ENCODE measurements around the gene JUN. TPM values are rescaled to one million over a fixed set of nuclear protein-coding genes. Genes with fewer than 3 reads are reported as not detected.

The JUN gene
- total and polyA plus RNA-seq, 2 donors: 114 to 615 TPM

DNA sequence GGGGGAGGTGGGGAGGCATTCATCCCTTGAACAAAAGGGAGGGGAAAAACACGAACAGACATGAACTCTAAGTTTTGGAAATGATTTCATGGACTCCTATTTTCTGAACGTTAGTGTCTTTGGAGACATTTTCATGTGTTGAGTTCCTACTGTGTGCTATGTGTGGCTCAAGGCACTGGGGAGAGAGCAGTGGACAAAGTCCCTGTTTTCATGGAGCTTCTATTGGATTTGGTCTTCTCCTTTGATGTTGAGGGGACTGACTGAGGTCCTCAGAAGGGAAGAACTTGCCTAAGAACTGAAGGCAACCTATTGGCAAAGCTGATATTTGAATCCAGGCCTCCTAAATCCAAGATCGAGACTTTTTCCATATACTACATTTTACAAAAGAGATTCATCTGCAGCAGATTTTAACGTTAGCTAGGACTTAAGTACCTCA is 30.4 kb downstream of the JUN start:
- no peaks in the 10 kb centered on the region for H3K4me1 ChIP-seq (ENCODE audit: insufficient read depth)
- no peak for DNase-seq (ENCODE audit: extremely low spot score)
- no peaks in the 10 kb centered on the region for H3K36me3 ChIP-seq (ENCODE audit: insufficient read depth)
- H3K27ac ChIP-seq (ENCODE audit: low read depth): no peak overlapping the region
- no peak overlapping the region for H3K4me3 ChIP-seq (ENCODE audit: low read depth, low read length)
- 70% methylated on average over 4 of the region's 4 CpGs for WGBS

DNA sequence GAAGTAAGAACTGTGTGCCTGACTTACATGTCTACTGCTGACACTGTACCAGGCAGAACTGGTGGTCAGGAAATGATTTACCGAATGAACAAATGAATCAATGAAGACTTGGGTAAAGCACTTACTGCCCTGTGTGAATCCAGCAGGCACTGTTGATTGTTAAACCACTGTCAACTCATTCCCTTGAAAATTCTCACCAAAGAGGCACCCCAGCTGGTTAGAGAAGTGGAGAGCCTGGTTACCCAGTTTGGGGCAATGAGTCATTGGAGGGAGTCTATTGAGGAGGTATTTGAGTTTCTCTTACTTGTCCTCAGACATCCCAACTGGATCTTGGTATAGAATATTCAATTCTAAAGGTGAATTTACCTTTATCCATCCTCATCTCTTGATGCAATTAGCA is 34.2 kb downstream of the JUN start:
- WGBS: 93% methylated on average over 1 of the region's 1 CpG

DNA sequence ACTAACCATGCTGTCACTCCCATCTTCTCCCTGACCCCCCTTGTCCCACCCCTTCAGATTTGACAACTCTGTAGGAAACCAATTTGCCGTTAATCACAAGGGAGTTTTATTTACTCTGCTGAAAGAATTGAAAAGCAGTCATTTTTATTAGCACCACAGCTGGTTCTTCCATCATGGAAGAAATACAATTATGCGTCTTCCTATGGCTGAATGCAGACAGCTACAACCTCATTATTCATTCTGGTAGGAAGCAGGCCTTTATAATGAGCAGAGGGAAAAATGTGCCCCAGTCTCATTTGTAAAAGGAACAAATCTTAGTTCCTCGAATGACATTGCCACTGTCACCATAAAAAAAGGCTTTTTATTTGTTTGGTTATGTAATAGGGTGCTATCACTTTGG is 35.2 kb downstream of the JUN start:
- H3K36me3 ChIP-seq (ENCODE audit: insufficient read depth): no peaks in the 10 kb centered on the region
- WGBS: 66% methylated on average over 3 of the region's 3 CpGs
- no peak for DNase-seq (ENCODE audit: extremely low spot score)

More for the DNA sequence above, 34.2 kb downstream of the JUN start:
- Histone ChIP-seq H3K4me3 (ENCODE audit: low read depth, low read length) (no peak overlapping the region), H3K27ac (ENCODE audit: low read depth) (no peak overlapping the region), H3K4me1 (ENCODE audit: insufficient read depth) (no peaks in the 10 kb centered on the region), H3K36me3 (ENCODE audit: insufficient read depth) (no peaks in the 10 kb centered on the region)
- no peak for DNase-seq (ENCODE audit: extremely low spot score)

DNA sequence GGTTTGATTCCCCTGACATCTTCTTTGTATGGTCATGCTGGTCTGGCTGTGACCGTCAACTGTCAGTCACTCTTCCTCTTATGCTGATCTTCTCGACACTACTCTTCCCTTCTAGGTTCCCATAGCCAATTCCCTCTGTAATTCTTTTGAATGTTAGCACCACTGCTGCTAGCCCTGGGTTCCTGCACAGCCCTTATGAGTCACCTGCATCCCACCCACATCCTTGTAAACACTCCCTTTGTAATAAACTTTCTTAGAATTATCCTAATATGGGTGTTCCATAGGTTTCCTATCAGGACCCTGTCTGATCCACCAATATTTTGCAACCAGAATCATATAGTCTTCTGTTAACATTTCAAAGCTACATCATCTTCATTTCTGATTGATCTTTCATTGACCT is 37.1 kb downstream of the JUN start:
- no peak overlapping the region for H3K4me3 ChIP-seq (ENCODE audit: low read depth, low read length)
- WGBS: 90% methylated on average over 2 of the region's 2 CpGs
- no peaks in the 10 kb centered on the region for H3K36me3 ChIP-seq (ENCODE audit: insufficient read depth)

More for the DNA sequence above, 35.2 kb downstream of the JUN start:
- Histone ChIP-seq H3K4me3 (ENCODE audit: low read depth, low read length) (no peak overlapping the region), H3K27ac (ENCODE audit: low read depth) (no peak overlapping the region), H3K4me1 (ENCODE audit: insufficient read depth) (no peaks in the 10 kb centered on the region)

DNA sequence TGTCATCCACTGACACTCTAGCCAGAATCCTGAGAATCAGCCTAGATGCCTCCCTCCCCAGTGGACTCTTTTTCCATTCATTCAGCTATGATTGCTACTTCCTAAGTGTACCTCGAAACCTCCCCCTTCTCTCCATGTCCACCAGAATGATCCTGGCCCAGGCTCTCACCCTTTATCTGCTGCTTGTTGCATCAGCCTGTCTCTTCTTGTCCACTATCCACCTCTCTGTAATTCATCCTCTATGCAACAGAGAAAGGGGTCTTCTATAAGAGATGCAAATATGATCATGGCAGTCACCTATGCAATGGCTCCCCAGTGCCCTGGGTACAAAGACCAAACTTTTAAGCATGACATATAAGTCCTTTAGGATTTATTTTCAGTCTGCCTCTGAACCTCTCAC is 37.7 kb downstream of the JUN start:
- 88% methylated on average over 1 of the region's 1 CpG for WGBS
- no peaks in the 10 kb centered on the region for H3K4me1 ChIP-seq (ENCODE audit: insufficient read depth)
- no peak overlapping the region for H3K4me3 ChIP-seq (ENCODE audit: low read depth, low read length)
- no peak for DNase-seq (ENCODE audit: extremely low spot score)
- H3K27ac ChIP-seq (ENCODE audit: low read depth): no peak overlapping the region
- no peaks in the 10 kb centered on the region for H3K36me3 ChIP-seq (ENCODE audit: insufficient read depth)

More for the DNA sequence above, 37.1 kb downstream of the JUN start:
- no peak for DNase-seq (ENCODE audit: extremely low spot score)
- Histone ChIP-seq H3K27ac (ENCODE audit: low read depth) (no peak overlapping the region), H3K4me1 (ENCODE audit: insufficient read depth) (no peaks in the 10 kb centered on the region)

DNA sequence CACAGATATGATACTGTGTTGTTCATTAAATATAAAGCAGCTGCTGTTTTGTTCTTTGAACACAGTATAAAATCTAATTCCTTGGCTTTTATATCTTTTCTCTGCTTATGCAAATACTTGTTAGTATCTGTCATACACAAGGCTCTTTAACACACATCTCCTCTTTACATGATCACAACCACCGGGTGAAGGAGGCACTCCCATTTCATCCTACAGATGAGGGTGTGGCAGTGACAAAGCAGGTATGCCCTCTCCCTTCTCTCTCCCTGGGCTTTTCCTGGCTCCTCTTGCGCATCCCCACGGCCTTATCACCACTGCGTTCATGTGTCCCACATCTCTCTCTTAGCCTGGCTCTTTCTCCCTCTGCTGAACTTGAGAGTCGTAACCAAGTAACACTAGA is 38.2 kb downstream of the JUN start:
- no peak for DNase-seq (ENCODE audit: extremely low spot score)
- no peaks in the 10 kb centered on the region for H3K36me3 ChIP-seq (ENCODE audit: insufficient read depth)
- WGBS: 61% methylated on average over 5 of the region's 5 CpGs
- no peak overlapping the region for H3K27ac ChIP-seq (ENCODE audit: low read depth)
- no peak overlapping the region for H3K4me3 ChIP-seq (ENCODE audit: low read depth, low read length)
- H3K4me1 ChIP-seq (ENCODE audit: insufficient read depth): no peaks in the 10 kb centered on the region

DNA sequence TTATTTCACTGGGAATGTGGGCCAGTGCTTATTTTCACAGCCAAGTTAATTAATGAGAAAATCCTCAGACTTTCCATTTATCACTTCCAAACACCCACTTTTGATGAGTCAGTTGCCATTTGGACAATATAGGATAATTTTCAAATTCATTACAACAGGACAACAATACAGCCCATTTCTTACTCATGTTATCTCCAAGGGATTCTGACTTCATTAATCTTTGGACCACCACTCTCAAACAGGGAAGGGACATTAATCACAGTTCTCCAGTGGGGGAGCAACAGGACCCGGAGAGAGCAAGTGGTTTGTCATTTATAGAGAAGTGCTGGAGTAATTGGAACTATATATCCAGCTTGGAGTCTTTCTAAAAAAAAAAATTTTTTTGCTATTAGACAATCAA is 38.7 kb downstream of the JUN start:
- no peaks in the 10 kb centered on the region for H3K4me1 ChIP-seq (ENCODE audit: insufficient read depth)
- no peak overlapping the region for H3K4me3 ChIP-seq (ENCODE audit: low read depth, low read length)
- WGBS: 56% methylated on average over 1 of the region's 1 CpG
- no peaks in the 10 kb centered on the region for H3K36me3 ChIP-seq (ENCODE audit: insufficient read depth)
- H3K27ac ChIP-seq (ENCODE audit: low read depth): no peak overlapping the region
- no peak for DNase-seq (ENCODE audit: extremely low spot score)

DNA sequence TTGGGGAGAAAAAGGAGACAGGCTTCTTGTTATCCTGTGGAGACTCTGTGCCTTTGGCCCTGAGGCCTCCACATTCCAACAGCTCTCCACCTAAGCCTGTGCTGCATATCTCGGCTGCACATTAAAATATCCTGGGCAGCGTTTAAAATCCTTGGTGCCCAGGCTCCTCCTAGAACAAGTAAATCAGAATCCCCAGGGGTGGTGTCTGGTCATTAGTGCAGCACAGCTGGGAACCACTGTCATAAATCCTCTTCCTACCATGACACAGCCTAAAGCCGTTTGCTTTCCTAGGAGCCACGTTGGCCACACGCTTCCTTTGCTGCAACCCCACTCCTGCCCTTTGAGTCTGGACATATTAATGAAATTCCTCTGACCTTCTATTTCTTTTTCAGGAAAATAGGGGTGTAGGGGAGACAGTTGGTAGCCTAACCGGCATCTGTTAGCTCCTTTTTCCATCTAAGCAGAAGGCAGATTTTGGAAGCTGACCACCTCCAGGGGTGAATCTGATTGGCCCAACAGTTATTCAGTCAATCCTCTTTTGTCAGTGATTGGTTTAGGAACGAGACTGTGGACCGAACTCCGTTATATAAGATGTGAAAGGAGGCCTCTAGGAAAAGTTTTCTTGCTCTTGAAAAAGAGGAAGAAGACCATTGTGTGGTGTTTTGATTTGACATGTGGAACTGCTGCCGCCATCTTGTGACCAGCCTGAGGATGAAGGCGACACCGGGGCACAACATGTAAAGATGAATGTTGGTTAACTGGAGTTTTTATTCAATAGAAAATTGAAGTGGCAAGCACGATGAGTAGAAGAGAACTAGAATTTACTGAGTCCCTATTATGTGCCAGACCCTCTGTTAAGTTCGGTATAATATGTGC is 41.9 kb downstream of the JUN start:
- Histone ChIP-seq H3K36me3 (ENCODE audit: insufficient read depth) (no peaks in the 10 kb centered on the region), H3K4me1 (ENCODE audit: insufficient read depth) (no peaks in the 10 kb centered on the region), H3K27ac (ENCODE audit: low read depth) (no peak overlapping the region), H3K4me3 (ENCODE audit: low read depth, low read length) (no peak overlapping the region)
- no peak for DNase-seq (ENCODE audit: extremely low spot score)
- WGBS: 85% methylated on average over 14 of the region's 14 CpGs

DNA sequence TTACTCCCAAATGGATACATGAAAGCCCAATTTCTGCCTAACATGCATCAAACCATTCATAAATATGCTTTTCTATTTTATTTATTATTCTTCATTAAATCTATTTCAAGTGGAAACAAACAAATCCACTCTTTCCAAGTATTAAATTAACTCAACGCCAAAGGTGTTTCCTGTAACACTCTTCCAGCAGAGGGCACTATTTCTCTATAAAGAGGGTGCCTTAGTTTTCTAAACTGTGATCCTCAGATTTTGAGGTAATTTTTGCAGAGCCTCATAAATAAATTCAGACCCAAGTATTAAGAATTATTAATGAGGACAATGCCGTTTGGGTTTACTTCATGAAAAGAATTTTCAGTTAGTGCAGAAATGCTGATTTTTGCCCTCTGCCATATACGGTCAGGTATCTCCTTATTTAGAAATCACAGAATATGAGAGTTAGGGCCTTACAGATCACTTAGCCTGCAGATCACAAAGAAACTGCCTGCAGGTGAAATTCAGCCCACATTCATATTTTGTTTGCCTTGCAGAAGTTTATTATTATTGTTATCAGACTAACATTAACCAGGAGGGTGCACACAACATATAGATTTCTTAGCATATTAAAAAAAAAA is 43.9 kb downstream of the JUN start:
- no peaks in the 10 kb centered on the region for H3K4me1 ChIP-seq (ENCODE audit: insufficient read depth)
- no peak overlapping the region for H3K4me3 ChIP-seq (ENCODE audit: low read depth, low read length)
- no peaks in the 10 kb centered on the region for H3K36me3 ChIP-seq (ENCODE audit: insufficient read depth)
- DNase-seq (ENCODE audit: extremely low spot score): peak; percentile 43
- no peak overlapping the region for H3K27ac ChIP-seq (ENCODE audit: low read depth)
- WGBS: 27% methylated on average over 3 of the region's 3 CpGs

DNA sequence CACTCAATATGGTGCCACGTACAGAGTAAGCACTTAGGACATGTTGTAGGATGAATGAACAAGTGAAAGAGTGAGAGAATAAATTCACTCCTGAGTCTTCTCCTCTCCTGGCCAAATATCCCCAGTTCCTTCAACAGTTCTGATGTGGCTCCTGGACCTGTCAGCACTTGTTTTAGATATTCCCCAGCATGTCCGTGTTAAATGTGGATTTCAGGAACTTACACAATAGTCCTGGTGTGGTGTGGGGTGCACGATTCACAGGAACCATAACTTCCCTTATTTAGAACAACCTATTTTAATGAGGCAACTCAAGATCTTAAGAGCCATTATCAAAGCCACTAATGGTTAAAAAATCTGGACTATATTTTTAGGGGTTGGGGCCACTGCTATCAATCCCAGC is 45.0 kb downstream of the JUN start:
- DNase-seq (ENCODE audit: extremely low spot score): no peak
- Histone ChIP-seq H3K36me3 (ENCODE audit: insufficient read depth) (no peaks in the 10 kb centered on the region), H3K27ac (ENCODE audit: low read depth) (no peak overlapping the region), H3K4me3 (ENCODE audit: low read depth, low read length) (no peak overlapping the region), H3K4me1 (ENCODE audit: insufficient read depth) (no peaks in the 10 kb centered on the region)
- 65% methylated on average over 3 of the region's 3 CpGs for WGBS

DNA sequence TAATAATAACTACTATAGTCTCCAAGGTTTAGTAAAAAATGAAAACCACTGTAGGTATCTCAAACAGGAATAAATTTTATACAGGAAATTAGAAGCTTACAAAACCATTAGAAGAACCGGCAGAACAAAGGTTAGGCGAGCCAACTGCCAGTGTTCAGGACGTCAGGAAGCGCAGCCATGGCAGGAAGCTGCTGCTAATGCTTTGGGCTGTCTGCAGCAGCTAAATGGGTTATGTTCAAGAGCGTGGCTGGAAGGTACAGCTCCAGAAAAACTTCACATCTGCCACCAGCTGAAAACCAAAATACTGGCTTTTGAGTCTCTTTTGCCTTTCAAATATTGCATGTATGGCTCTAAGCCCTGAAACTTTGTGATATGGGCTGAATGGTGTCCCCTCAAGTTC is 48.3 kb downstream of the JUN start:
- H3K4me3 ChIP-seq (ENCODE audit: low read depth, low read length): no peak overlapping the region
- no peak for DNase-seq (ENCODE audit: extremely low spot score)
- H3K4me1 ChIP-seq (ENCODE audit: insufficient read depth): no peaks in the 10 kb centered on the region
- H3K36me3 ChIP-seq (ENCODE audit: insufficient read depth): no peaks in the 10 kb centered on the region
- WGBS: 82% methylated on average over 5 of the region's 5 CpGs
- H3K27ac ChIP-seq (ENCODE audit: low read depth): no peak overlapping the region

DNA sequence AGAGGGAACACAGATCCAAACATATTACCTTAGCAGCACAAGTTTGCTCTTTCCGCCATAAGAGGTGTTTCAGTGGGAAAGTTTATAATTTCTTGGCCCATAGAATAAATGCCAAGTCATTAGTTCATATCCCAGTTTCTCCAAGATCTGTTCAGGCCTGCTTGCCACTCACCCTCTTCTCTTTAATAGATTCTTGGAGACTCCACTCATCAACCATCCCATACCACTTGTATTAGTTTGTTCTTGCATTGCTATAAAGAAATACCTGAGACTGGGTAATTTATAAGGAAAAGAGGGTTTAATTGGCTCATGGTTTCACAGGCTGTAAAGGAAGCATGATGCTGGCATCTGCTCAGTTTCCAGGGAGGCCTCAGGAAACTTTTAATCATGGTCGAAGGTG is 49.2 kb downstream of the JUN start:
- Histone ChIP-seq H3K27ac (ENCODE audit: low read depth) (no peak overlapping the region), H3K36me3 (ENCODE audit: insufficient read depth) (no peaks in the 10 kb centered on the region), H3K4me3 (ENCODE audit: low read depth, low read length) (no peak overlapping the region), H3K4me1 (ENCODE audit: insufficient read depth) (no peaks in the 10 kb centered on the region)
- WGBS: 96% methylated on average over 2 of the region's 2 CpGs
- DNase-seq (ENCODE audit: extremely low spot score): no peak

DNA sequence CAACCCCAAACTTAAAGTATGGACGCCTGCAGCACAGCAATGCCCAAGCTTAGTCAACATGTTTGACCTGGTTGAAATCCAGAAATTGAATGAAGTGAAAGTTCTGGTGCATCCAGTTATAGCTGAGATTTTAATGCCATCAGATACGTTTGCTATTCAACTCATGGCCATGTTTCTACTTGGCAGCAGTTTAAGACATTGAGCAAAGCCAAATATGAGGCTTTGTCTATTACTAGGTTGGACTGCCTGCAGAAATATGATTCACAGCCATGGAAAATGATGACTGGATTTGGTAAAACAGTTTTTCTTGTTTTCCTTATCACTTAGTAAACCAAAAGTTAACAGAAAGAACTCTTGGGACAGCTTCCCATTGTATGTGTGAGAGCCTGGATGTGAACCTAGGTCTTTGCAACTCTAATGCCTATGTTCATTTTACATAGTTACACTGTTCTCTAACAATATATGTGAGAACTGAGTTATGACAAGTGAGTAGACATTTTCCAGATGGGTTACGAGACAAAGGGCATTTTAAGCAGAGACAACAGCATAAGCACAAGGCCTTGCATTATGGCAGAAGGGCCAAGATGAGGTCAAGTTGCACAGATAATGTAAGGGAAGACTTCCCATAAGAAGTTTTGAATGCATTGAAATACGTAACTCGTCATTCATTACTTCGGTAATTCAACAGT is 51.6 kb downstream of the JUN start:
- 66% methylated on average over 6 of the region's 6 CpGs for WGBS
- Histone ChIP-seq H3K4me3 (ENCODE audit: low read depth, low read length) (no peak overlapping the region), H3K36me3 (ENCODE audit: insufficient read depth) (no peaks in the 10 kb centered on the region), H3K27ac (ENCODE audit: low read depth) (no peak overlapping the region), H3K4me1 (ENCODE audit: insufficient read depth) (no peaks in the 10 kb centered on the region)
- DNase-seq (ENCODE audit: extremely low spot score): no peak
